CD4-positive, alpha-beta T cell (primary cell): ENCODE data around the gene SP7. TPM values are rescaled to one million over a fixed set of nuclear protein-coding genes. Genes with fewer than 3 reads are reported as not detected.
A peak's percentile ranks its signal among the peaks of the same experiment; 100 is the strongest.

Experiments used
- ATAC-seq: fragments of 200-7000 bp; cut with Tn5 transposase; one replicate; pipeline ENCODE4 v1.10.0; 2022; ENCODE audit warnings: mild to moderate bottlenecking; ENCODE audit not compliant: poor library complexity
- CTCF ChIA-PET: fragments of 350-600 bp; sonication (Branson Sonifier 250); formaldehyde crosslinking; loops from one replicate; lab custom pipeline; 2021; ENCODE audit warnings: antibody characterized with exemption, inconsistent platforms; lab: Charles Lee
- POLR2A ChIA-PET: fragments of 350-600 bp; sonication (Branson Sonifier 250); formaldehyde crosslinking; loops from one replicate; lab custom pipeline; 2021; ENCODE audit warnings: antibody characterized with exemption, inconsistent platforms; lab: Charles Lee
- DNase-seq, 14 experiments: peaks; one replicate each; pipeline ENCODE4 v3.0.0-alpha.2; 2013 to 2020; ENCODE audit warnings: mixed read lengths in 2 of 14
- H3K27ac ChIP-seq, 2 donors: one replicate each; pipeline versions ENCODE4 v1.5.1 to v1.7.0; 2013; ENCODE audit warnings: low read length in 2 of 2, low read depth in 1 of 2, mild to moderate bottlenecking in 1 of 2
- H3K27me3 ChIP-seq, 2 experiments: 1 replicate in 1 of 2; 2 replicates in 1 of 2; pipeline versions ENCODE4 v1.6.1 to v1.7.0; 2013; ENCODE audit warnings: low read length in 2 of 2, control low read depth in 1 of 2, mild to moderate bottlenecking in 1 of 2, moderate library complexity in 1 of 2; ENCODE audit not compliant: insufficient read depth in 2 of 2, control insufficient read depth in 1 of 2
- H3K36me3 ChIP-seq: one replicate; pipeline ENCODE4 v1.6.1; 2013; ENCODE audit warnings: low read length, control low read depth; ENCODE audit not compliant: insufficient read depth
- H3K4me1 ChIP-seq: one replicate; pipeline ENCODE4 v1.6.1; 2013; ENCODE audit warnings: low read length, control low read depth; ENCODE audit not compliant: insufficient read depth
- H3K4me3 ChIP-seq: one replicate; pipeline ENCODE4 v1.5.1; 2013; ENCODE audit warnings: mild to moderate bottlenecking, low read length, moderate library complexity
- H3K9me3 ChIP-seq, 2 experiments: 1 replicate in 1 of 2; 2 replicates in 1 of 2; pipeline versions ENCODE4 v1.6.1 to v1.7.0; 2013; ENCODE audit warnings: low read length in 2 of 2, mild to moderate bottlenecking in 2 of 2, control low read depth in 1 of 2, moderate library complexity in 1 of 2; ENCODE audit not compliant: control insufficient read depth in 1 of 2, insufficient read depth in 1 of 2
- H3K27ac Mint-ChIP-seq: one replicate; pipeline ENCODE4 v1.8.0; 2020; ENCODE audit warnings: mixed read lengths
- H3K27me3 Mint-ChIP-seq: one replicate; pipeline ENCODE4 v1.8.0; 2021; ENCODE audit warnings: mixed read lengths
- H3K36me3 Mint-ChIP-seq: one replicate; pipeline ENCODE4 v1.8.0; 2021; ENCODE audit warnings: low read depth, mixed read lengths
- H3K4me1 Mint-ChIP-seq: one replicate; pipeline ENCODE4 v1.8.0; 2021; ENCODE audit warnings: low read depth, mixed read lengths
- H3K4me3 Mint-ChIP-seq: one replicate; pipeline ENCODE4 v1.8.0; 2020; ENCODE audit warnings: mild to moderate bottlenecking, mixed read lengths
- H3K9me3 Mint-ChIP-seq: one replicate; pipeline ENCODE4 v1.8.0; 2020; ENCODE audit warnings: mixed read lengths
- CTCF ChIP-seq: fragments of 200-600 bp; IDR thresholded peaks from one replicate; pipeline ENCODE4 v1.8.0; 2022; ENCODE audit warnings: antibody characterized with exemption, mild to moderate bottlenecking
- intact Hi-C, 2 experiments: fragments of 100-400 bp; cut with DNase I in 1 of 2; cut with micrococcal nuclease in 1 of 2; formaldehyde crosslinking; loops; one replicate each; pipeline versions ENCODE4 v1.15.1 to v1.9.0; 2023 to 2025; cut with DNase I, micrococcal nuclease
- total RNA-seq, 174 experiments: library from RNA in 2 of 174; stranded (reverse) in 2 of 174; gene quantifications; one replicate each; pipeline ENCODE4 v1.2.3 and lab custom pipeline; 2021 to 2026

The SP7 gene
- total RNA-seq, 2 experiments from 2014 or later, result 0.14 TPM; not detected in 1

DNA sequence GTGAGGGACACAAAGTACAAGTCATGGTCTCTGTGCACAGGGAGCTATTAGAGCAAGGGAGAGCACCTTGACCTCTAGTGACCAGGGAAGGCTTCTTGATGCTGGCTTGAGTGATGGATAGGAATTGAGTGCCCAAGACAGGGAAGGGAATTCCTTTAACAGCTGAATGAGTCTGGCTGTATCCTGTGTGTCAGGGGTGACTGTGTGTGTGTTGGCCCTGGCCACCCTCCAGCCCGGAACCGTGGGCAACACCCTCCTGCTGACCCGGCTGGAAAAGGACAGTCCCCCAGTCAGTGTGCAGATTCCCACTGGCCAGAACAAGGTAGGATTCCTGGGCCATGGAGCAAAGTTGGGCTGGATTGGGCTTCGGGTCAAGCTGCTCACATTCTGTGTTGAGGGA, 46.3 kb downstream of the SP7 start:
- POLR2A ChIA-PET, result no interaction called here
- intact Hi-C loops, result loop anchor here in 1 of 2 experiments (2.0 to 5.0 kb wide), 3 partner anchors 38 to 223 kb away; a partner anchor contains a TSS

GRCh38 chr12:53288322-53288721, 47.8 kb downstream of the SP7 start:
- H3K4me1 ChIP-seq, result peaks cover 6% of the 10 kb centered on the region
- TF ChIP-seq CTCF, result no peak
- H3K9me3 Mint-ChIP-seq, result no peaks in the 10 kb centered on the region
- ATAC-seq, result no peak
- H3K4me1 Mint-ChIP-seq, result peaks cover 5% of the 10 kb centered on the region
- no peak for DNase-seq
- H3K27me3 Mint-ChIP-seq, result no peaks in the 10 kb centered on the region
- no peaks in the 10 kb centered on the region for H3K36me3 Mint-ChIP-seq
- no peaks in the 10 kb centered on the region for H3K27me3 ChIP-seq
- H3K4me3 Mint-ChIP-seq, result no peak overlapping the region
- CTCF ChIA-PET, result interaction anchor here (0.6 to 4.4 kb wide), 6 partner anchors 22 to 129 kb away, joined by 3 to 15 read pairs (median 3); partner anchors contain the start of genes AAAS and ITGB7
- no peak overlapping the region for H3K4me3 ChIP-seq
- no peaks in the 10 kb centered on the region for H3K9me3 ChIP-seq
- peak overlapping the region; percentile 0 for H3K27ac Mint-ChIP-seq
- POLR2A ChIA-PET, result interaction anchor here (1.2 to 1.7 kb wide), 2 partner anchors 75 to 128 kb away, joined by 4 to 7 read pairs; no protein-coding TSS in a partner anchor
- H3K27ac ChIP-seq, result no peak overlapping the region
- intact Hi-C loops, result loop anchor here in 1 of 2 experiments (2.0 to 5.0 kb wide), 3 partner anchors 36 to 221 kb away; a partner anchor contains a TSS
- H3K36me3 ChIP-seq, result no peaks in the 10 kb centered on the region

More for the DNA sequence above, 46.3 kb downstream of the SP7 start:
- Histone ChIP-seq H3K9me3 (no peaks in the 10 kb centered on the region), H3K4me3 (no peak overlapping the region), H3K36me3 (no peaks in the 10 kb centered on the region), H3K4me1 (peaks cover 12% of the 10 kb centered on the region), H3K27ac (no peak overlapping the region), H3K27me3 (no peaks in the 10 kb centered on the region)
- Mint-ChIP-seq H3K4me1 (peaks cover 6% of the 10 kb centered on the region), H3K4me3 (no peak overlapping the region), H3K36me3 (no peaks in the 10 kb centered on the region), H3K9me3 (no peaks in the 10 kb centered on the region), H3K27me3 (no peaks in the 10 kb centered on the region), H3K27ac (no peak overlapping the region)
- CTCF ChIA-PET, result interaction anchor here (4.4 kb wide), 1 partner anchor 77 kb away, joined by 15 read pairs; no protein-coding TSS in a partner anchor
- TF ChIP-seq CTCF, result no peak
- ATAC-seq (no peak), DNase-seq (no peak)

DNA sequence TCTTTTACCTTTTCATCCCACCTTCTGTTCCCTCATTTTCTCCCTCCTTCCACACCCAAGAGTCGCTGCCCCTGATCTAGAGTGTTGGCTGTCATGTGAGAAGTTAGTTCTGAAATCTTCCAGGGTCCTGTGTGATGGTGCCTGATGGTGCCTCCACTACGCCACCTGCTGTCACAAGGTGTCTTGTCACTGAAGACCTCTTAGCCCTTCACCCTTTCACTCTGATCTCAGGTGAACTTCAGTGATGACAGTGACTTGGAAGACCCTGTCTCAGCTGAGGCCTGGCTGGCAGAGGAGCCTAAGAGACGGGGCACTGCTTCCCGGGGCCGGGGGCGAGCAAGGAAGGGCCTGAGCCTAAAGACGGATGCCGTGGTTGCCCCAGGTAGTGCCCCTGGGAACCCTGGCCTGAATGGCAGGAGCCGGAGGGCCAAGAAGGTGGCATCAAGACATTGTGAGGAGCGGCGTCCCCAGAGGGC, 48.4 kb downstream of the SP7 start:
- Histone ChIP-seq H3K4me3 (no peak overlapping the region), H3K4me1 (peaks cover 6% of the 10 kb centered on the region), H3K36me3 (no peaks in the 10 kb centered on the region), H3K27ac (no peak overlapping the region), H3K9me3 (no peaks in the 10 kb centered on the region), H3K27me3 (no peaks in the 10 kb centered on the region)
- DNase-seq (peak; percentile 60 to 88 (median 70)), ATAC-seq (peak; percentile 98)
- H3K27ac Mint-ChIP-seq, result peak overlapping the region; percentile 0
- no peaks in the 10 kb centered on the region for H3K9me3 Mint-ChIP-seq
- H3K4me1 Mint-ChIP-seq, result peaks cover 5% of the 10 kb centered on the region
- peak; percentile 81 for TF ChIP-seq CTCF
- POLR2A ChIA-PET, result interaction anchor here (1.2 to 1.7 kb wide), 2 partner anchors 74 to 128 kb away, joined by 4 to 7 read pairs; no protein-coding TSS in a partner anchor
- intact Hi-C loops, result loop anchor here (1.0 to 5.0 kb wide), 5 partner anchors 35 to 220 kb away; a partner anchor contains a TSS
- no peaks in the 10 kb centered on the region for H3K36me3 Mint-ChIP-seq
- no peak overlapping the region for H3K4me3 Mint-ChIP-seq
- CTCF ChIA-PET, result interaction anchor here (0.6 to 4.4 kb wide), 5 partner anchors 23 to 128 kb away, joined by 3 to 15 read pairs (median 3); partner anchors contain the start of gene ITGB7
- H3K27me3 Mint-ChIP-seq, result no peaks in the 10 kb centered on the region
